SW 1271 (cell line): ENCODE results near the gene GNG4.
"Not testable (repeated sequence)": the region's sequence is repeated elsewhere in the genome, so short reads cannot be mapped to it uniquely, and the experiment has no call there.

Experiments
- DNase-seq, 2 experiments: peaks; one replicate each; lab custom pipeline; 2025; lab: John Stamatoyannopoulos, UW

GNG4 gene

DNA sequence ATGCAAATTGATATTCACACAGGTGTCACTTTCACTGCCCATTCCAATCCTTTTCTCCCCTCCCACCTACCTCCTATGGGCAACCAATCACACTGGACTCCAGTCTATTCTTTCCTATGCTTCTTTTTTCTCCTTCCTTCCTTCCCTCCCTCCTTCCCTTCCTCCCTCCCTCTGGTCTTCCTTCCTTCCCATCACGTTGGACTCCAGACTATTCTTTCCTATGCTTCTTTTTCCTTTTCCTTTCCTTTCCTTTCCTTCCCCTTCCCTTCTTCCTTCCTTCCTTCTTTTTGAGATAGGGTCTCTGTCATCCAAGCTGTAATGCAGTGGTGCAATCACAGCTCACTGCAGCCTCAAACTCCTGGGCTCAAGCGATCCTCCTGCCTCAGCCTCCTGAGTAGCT, 64.6 kb downstream of the GNG4 start:
- no peak for DNase-seq

DNA sequence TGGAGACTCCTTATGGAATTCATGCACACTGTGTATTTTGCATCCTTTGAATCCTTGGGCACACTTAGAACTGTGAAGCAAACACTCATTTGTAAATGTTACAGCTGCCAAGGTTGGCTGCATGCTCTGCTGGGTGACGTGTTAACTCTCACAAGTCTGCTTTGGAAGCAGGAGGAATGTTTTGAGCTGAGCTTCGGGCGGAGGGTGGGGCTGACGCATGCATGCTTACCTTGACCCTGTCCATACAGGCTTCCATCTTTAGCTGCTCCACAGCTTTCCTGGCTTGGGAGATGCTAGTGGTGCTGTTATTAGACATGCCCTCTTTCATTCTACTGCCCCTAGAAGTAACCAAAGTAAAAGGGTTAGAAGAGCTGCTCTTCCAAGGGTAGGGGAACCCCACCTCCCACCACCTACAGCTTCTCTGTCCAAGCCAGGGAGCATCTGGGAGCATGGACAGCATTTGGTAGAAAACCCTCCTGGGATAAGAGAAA, 66.0 kb downstream of the GNG4 start:
- DNase-seq: no peak

GRCh38 chr1:235582130-235582529, 67.5 kb downstream of the GNG4 start:
- no peak for DNase-seq

DNA sequence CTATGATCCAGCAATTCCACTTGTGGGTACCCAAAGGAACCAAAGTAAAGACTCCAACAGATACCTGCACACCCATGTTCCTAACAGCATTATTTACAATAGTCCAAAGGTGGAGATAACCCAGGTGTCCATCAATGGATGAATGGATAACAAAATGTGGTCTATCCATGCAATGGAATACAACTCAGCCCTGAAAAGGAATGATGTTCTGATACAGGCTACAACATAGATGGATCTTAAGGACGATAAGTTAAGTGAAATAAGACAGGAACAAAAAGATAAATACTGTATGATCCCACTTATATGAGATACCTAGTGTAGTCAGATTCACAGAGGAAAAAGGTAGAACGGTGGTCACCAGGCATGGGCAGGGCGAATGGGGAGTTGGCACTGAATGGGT, 69.7 kb downstream of the GNG4 start:
- DNase-seq: no peak

DNA sequence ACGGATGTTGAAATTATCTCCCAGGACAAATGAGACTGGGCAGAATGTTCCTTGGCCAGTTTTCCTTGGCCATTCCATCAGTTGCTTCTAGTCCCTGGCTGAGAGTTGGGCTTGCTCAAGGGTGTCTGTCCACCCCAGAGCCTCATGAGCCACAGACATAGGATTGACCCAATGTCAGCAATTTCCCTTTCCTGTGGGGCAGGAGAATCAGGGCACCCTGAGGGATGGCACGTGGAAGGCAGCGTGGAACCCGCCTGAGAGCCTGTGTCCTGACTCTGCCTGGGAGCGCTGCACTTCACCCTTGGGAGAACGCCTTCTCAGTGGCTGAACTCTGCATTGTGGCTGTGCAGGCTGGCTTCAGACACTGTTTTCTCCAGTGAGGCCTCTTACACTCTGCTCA, 74.0 kb downstream of the GNG4 start:
- DNase-seq: no peak

GRCh38 chr1:235573880-235574279, 75.7 kb downstream of the GNG4 start:
- no peak for DNase-seq

DNA sequence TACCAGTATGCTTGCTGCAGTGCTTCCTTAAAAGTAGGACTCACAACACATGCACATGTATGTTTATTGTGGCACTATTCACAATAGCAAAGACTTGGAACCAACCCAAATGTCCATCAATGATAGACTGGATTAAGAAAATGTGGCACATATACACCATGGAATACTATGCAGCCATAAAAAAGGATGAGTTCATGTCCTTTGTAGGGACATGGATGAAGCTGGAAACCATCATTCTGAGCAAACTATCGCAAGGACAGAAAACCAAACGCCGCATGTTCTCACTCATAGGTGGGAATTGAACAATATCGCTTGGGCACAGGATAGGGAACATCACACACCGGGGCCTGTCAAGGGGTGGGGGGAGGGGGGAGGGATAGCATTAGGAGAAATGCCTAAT, 76.6 kb downstream of the GNG4 start:
- not testable (repeated sequence) for DNase-seq

- DNase-seq: no peak
Measured at GRCh38 chr1:235571482-235571881, 78.1 kb downstream of the GNG4 start.

- no peak for DNase-seq
Measured at GRCh38 chr1:235567812-235568503, 81.6 kb downstream of the GNG4 start.

GRCh38 chr1:235566084-235566483, 83.5 kb downstream of the GNG4 start:
- DNase-seq: no peak

DNA sequence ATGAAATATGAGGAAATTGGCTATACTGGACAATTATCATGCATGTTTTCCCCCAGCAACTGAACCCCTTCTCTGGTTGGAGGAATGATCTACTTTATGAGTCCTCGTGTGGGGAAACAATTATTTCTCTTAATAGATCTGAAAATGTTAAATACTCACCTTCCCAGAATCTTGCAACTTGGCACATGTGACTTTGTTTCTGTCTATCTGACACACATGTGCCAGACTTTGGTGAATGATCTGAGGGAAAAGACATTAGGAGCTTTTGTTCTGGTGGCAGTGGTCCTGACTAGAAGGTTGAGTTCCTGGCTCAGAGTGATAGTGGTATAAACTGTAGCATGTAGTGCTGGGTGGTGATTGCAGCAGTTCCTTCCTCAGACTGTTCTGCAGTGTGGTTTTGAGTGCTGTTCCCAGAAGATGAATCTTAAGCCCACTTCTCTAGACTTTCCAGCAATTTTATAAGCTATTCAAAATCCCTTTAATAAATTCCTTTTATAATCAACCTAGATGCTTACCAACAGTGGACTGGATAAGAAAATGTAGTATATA, 86.0 kb downstream of the GNG4 start:
- no peak for DNase-seq

- DNase-seq: no peak
Measured at GRCh38 chr1:235562589-235562988, 87.0 kb downstream of the GNG4 start.

- no peak for DNase-seq
Measured at GRCh38 chr1:235558621-235559169, 90.9 kb downstream of the GNG4 start.

DNA sequence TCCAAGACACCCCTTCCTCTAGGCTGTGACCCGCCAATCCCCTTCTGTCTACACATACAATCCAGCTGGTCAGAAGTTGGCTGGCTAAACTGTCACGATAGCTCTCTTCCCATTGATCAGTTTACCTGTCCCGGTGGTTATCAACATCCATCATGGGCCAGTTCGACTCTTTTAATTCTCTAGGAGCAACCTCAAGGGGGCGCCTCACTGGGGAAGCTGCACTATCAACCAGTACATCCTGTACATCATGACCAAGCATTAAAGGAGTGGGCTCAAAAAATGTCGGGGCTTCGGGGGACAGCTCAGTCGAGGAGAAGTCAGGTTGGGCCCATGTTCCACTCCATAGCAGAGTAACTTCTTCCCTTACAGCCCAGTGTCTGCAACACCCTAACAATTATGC, 92.1 kb downstream of the GNG4 start:
- no peak for DNase-seq

GRCh38 chr1:235556807-235557206, 92.8 kb downstream of the GNG4 start:
- DNase-seq: no peak

DNA sequence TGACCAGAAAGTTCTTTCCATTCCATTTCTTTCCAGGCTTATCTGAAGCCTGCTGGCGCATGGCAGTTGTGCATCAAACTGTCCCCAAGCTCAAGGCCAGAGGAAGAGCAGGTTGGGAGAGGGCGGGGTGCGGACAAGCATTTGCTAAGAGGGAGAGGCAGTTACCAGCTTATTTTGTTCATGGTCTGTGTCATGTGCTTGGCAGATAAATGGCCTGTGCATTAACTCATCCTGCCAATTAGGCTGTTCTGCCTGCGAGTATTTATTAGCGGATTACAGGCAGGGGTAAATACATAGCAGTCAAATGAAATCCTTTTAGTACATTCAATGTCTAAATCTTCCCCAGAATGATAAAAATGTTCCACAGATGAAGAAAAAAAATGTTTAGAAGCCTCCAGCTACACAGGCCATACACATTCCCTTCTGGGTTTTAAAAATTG, 96.5 kb downstream of the GNG4 start:
- no peak for DNase-seq

DNA sequence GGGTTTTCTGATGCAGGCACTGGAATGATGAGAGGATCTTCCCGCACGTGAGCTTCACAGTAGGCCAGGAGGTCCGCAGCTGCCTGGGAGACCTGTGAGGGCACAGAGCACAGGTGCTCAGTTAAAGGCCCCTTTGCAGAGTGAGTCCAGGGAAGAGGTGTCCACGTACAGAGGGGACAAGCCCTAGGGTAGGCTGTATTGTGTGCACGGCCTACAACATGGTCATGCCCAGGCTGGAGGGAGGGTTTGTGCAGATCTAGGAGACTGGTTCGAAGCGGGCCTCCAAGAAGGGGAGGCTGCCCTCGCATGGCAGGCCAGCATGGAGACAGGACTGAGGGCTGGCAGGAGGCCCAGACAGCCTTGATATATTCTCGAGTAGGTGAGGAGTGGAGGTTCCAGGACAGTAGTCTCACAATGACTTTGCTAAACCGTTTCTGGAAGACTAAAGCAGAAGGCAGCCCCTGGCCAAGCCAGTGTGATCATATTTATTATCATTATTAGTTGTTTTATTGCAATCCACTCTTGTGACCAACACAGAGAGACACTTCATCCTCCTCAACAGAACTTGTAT, 97.4 kb downstream of the GNG4 start:
- no peak for DNase-seq

DNA sequence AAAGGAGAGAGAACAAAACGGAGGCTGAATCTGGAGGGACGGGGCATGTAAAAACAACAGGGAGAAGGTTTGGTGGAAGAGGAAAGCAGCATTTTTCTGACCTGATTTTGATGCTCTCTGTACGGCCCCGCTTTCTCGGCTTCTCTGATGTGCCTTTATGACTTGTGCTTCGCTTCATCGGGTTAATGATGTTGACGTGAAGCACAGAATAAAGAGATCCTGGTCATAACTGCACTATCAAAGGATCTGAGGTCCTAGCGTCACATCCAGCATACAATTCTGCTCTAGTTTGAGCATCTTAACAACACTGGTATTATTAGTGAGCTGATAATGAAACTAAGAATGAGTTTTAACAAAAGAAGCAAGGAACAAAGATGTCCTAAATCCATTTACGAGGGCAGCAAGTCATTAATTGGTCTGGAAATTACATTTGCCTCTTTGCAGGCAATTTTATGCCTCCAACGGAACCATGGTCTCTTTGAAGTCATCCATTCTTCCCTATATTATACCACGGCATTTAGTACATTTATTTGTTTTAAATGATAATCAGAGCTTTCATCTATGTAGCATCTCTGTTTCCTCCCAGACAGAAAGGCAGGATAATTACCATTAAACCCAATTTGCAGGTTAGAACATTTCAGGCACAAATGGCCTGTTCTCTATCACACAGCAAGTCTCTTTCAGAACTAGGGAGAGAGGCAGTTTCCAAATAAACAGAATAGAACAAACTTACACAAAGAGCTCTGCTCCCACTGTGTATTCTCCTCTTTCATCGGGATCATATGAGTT, 100.0 kb downstream of the GNG4 start:
- DNase-seq: no peak

- not testable (repeated sequence) for DNase-seq
Measured at GRCh38 chr1:235546369-235547155, 103.0 kb downstream of the GNG4 start.

- DNase-seq: no peak
Measured at GRCh38 chr1:235545292-235545930, 104.2 kb downstream of the GNG4 start.

DNA sequence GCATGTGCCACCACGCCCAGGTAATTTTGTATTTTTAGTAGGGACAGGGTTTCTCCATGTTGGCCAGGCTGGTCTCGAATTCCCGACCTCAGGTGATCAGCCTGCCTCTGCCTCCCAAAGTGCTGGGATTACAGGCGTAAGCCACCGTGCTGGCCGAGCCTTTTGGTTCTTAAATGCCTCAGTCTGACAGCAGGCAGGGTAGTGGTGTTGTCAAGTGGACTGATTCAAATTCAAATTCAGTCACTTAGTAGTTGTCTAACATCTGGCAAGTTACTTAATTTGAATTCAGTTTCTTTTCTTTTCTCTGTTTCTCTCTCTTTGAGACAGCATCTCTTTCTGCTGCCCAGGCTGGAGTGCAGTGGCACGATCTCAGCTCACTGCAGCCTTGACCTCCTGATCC, 106.7 kb downstream of the GNG4 start:
- DNase-seq: not testable (repeated sequence)
